ENCODE data around the gene PLEKHM2. TPM values are rescaled to one million over a fixed set of nuclear protein-coding genes. Genes with fewer than 3 reads are reported as not detected.

PLEKHM2 gene
- total RNA-seq, 1 experiment from 2014 or later = 38.5 TPM

DNA sequence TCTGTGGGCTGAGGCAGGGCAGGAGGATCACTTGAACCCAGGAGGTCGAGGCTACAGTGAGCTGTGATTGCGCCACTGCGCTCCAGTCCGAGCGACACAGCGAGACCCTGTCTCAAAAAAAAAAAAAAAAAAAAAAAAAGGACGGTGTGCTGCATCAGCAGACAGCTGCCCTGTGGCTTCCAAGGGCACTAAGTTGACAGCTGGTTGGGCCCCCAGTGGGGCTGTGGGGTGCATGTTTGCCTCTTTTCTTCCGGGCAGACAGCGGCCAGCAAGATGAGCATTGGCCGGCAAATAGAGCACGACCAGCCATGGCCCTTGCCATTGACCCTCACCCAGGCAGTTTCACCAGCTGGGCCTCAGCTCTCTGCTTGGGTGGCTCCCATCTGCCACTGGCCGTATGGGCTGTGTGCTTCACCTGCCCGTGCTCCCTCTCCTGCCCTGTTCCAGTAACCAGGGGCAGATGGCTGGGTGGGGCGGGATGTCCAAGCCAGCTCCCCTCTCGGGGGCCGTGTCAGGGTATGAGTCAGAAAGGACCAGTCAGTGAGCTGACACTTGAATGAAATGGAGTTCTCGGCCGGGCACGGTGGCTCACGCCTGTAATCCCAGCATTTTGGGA is 39.6 kb downstream of the PLEKHM2 start:
- no peak for ATAC-seq
- POLR2A ChIA-PET = interaction anchor here (0.6 kb wide), 1 partner anchor 38 kb away, joined by 3 read pairs; no protein-coding TSS in a partner anchor
- intact Hi-C loops (cut with micrococcal nuclease) = no loop called here
- Histone ChIP-seq H3K36me3 (ENCODE audit: control insufficient read depth in 1 of 2, insufficient read depth in 2 of 2, low read length in 2 of 2) (peaks cover 0 to 2% of the 10 kb centered on the region in 2 experiments; a peak in 1 of 4 replicates), H3K9me3 (ENCODE audit: control insufficient read depth in 1 of 2, insufficient read depth in 1 of 2, low read depth in 1 of 2, low read length in 2 of 2) (no peaks in the 10 kb centered on the region), H4K20me1 (ENCODE audit: insufficient read depth) (no peaks in the 10 kb centered on the region), H3K9me2 (ENCODE audit: insufficient read depth) (no peaks in the 10 kb centered on the region), H2AFZ (ENCODE audit: low read depth, low read length, poor library complexity, severe bottlenecking) (no peak overlapping the region), H3K4me2 (ENCODE audit: low read length) (no peak overlapping the region), H3K27ac (ENCODE audit: low read depth, low read length) (no peak overlapping the region), H3K27me3 (ENCODE audit: insufficient read depth, low read length) (no peaks in the 10 kb centered on the region), H3K9ac (ENCODE audit: low read length) (no peak overlapping the region), H3K4me1 (ENCODE audit: control insufficient read depth in 1 of 2, insufficient read depth in 2 of 2, low read length in 2 of 2) (no peaks in the 10 kb centered on the region), H3K79me2 (ENCODE audit: insufficient read depth, low read length) (no peaks in the 10 kb centered on the region), H3K4me3 (replicated peaks in 1 of 2; ENCODE audit: low read depth in 1 of 2, low read length in 2 of 2) (no peak overlapping the region)
- no TSS peak for BruUV-seq (replicated peaks)
- CTCF ChIA-PET = interaction anchor here (0.9 kb wide), 1 partner anchor 18 kb away, joined by 3 read pairs; no protein-coding TSS in a partner anchor
- TF ChIP-seq RAD21 (IDR thresholded peaks at IDR 0.05; ENCODE audit: low read depth) = no peak
- no peak for TF ChIP-seq SP1 (IDR thresholded peaks at IDR 0.05; ENCODE audit: low read depth)
- TF ChIP-seq ELF1 (IDR thresholded peaks at IDR 0.05; ENCODE audit: borderline replicate concordance, low read depth) = no peak
- TF ChIP-seq FOSL1 (IDR thresholded peaks at IDR 0.05; ENCODE audit: low read depth) = no peak
- no peak for TF ChIP-seq SRF (IDR thresholded peaks at IDR 0.05; ENCODE audit: low read depth)
- TF ChIP-seq JUND (IDR thresholded peaks at IDR 0.05) = no peak
- TF ChIP-seq ZBTB33 (IDR thresholded peaks at IDR 0.05; ENCODE audit: extremely low read depth, insufficient replicate concordance, low read length) = no peak
- TF ChIP-seq POLR2A (IDR thresholded peaks at IDR 0.05; ENCODE audit: borderline replicate concordance, extremely low read depth, insufficient read depth, insufficient read length) = no peak
- no peak for TF ChIP-seq MAX (IDR thresholded peaks at IDR 0.05)
- no peak for TF ChIP-seq SIN3A (IDR thresholded peaks at IDR 0.05; ENCODE audit: low read depth)
- no peak for TF ChIP-seq REST (IDR thresholded peaks at IDR 0.05; ENCODE audit: low read depth)
- no peak for DNase-seq (ENCODE audit: low read depth, low spot score)
- RAD21 ChIA-PET (ENCODE audit: low non-redundant PET in 1 of 2, low total read pairs in 2 of 2, uncharacterized antibody in 2 of 2, unreplicated experiment in 2 of 2) = no interaction called here

Measured in HCT116 (cell line).